Mesodermal cell (in vitro differentiated cells): ENCODE data around the gene LDLRAD4.

ENCODE experiments used
- H3K27ac ChIP-seq: 2 replicates; pipeline ENCODE4 v1.7.0; 2013; ENCODE audit warnings: mild to moderate bottlenecking, low read depth, low read length, moderate library complexity; ENCODE audit not compliant: severe bottlenecking
- H3K36me3 ChIP-seq: 2 replicates; pipeline ENCODE4 v1.7.1; 2013; ENCODE audit warnings: mild to moderate bottlenecking, low read length, moderate library complexity; ENCODE audit not compliant: control insufficient read depth, insufficient read depth
- H3K4me1 ChIP-seq: one replicate; pipeline ENCODE4 v1.7.1; 2013; ENCODE audit warnings: mild to moderate bottlenecking, low read length; ENCODE audit not compliant: insufficient read depth, control insufficient read depth, poor library complexity, severe bottlenecking
- H3K4me3 ChIP-seq: 2 replicates; pipeline ENCODE4 v1.7.0; 2013; ENCODE audit warnings: low read length, control low read depth, mild to moderate bottlenecking; ENCODE audit not compliant: insufficient read depth, poor library complexity, severe bottlenecking; ENCODE audit errors: extremely low read depth
- H3K9me3 ChIP-seq: 2 replicates; pipeline ENCODE4 v1.7.1; 2013; ENCODE audit warnings: mild to moderate bottlenecking, low read length, moderate library complexity; ENCODE audit not compliant: control insufficient read depth
- WGBS, 2 experiments: methylation state at CpG; one replicate each; pipeline ENCODE4 v1.1.5; 2013; ENCODE audit warnings: missing lambda C conversion rate in 2 of 2; ENCODE audit not compliant: insufficient coverage in 2 of 2; 5-methylcytosine and 5-hydroxymethylcytosine counted together

Gene LDLRAD4

DNA sequence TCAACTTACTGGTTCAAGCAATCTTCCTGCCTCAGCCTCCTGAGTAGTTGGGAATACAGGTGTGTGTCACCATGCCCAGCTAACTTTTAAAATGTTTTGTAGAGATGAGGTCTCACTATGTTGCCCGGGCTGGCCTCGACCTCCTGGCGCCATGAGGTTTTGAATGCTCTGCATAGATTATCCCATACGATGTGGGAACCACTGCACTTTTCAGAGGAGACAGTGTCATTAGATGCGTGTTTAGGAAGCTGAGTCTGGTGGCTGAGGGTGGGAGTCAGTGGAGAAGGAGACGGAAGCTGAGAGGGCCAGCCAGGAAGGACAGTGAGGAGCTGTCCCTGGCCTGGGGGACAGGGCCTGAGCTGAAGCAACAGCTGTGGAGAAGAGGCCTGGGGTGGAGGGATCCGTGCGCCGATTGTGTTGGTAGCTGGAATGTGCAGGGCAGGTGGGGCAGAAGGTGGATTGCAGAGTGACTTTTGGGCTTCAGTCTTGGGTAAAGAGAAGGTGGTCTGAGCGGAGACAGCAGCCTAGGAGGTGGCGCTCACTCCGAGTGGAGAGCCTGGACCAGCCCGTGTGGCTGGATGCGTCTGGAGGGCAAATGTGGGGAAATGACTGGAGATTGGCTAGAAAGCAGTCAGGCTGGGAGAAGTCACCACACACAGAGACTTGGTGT lies 68.0 kb downstream of the LDLRAD4 start:
- H3K9me3 ChIP-seq: no peaks in the 10 kb centered on the region
- H3K4me1 ChIP-seq: peaks cover 4% of the 10 kb centered on the region
- no peak overlapping the region for H3K4me3 ChIP-seq
- H3K27ac ChIP-seq: no peak overlapping the region
- H3K36me3 ChIP-seq: no peaks in the 10 kb centered on the region
- 94 to 95% methylated on average over 14 of the region's 14 CpGs for WGBS, 2 experiments

DNA sequence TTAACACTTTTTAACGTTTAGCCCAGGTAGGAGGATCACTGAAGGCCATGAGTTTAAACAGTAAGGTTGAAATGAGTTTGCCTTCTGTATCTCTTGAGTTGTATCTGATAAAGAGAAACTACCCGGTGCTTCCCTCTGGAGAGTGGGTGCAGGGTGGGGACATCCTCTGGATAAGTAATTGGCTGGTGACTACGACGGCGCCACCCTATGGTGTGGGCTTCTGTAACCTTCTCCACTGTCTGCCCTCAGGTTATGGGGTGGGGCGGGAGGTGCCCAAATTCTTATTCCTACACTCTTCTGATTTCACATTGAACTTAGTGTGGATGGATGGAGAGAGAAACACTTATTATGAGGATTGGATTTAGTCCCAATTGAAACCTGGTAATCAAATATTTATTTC lies 68.8 kb downstream of the LDLRAD4 start:
- WGBS, 2 experiments: 89% methylated on average over 1 to 2 of the region's 6 CpGs
- Histone ChIP-seq H3K9me3 (no peaks in the 10 kb centered on the region), H3K36me3 (no peaks in the 10 kb centered on the region), H3K27ac (no peak overlapping the region), H3K4me1 (peaks cover 4% of the 10 kb centered on the region), H3K4me3 (no peak overlapping the region)

DNA sequence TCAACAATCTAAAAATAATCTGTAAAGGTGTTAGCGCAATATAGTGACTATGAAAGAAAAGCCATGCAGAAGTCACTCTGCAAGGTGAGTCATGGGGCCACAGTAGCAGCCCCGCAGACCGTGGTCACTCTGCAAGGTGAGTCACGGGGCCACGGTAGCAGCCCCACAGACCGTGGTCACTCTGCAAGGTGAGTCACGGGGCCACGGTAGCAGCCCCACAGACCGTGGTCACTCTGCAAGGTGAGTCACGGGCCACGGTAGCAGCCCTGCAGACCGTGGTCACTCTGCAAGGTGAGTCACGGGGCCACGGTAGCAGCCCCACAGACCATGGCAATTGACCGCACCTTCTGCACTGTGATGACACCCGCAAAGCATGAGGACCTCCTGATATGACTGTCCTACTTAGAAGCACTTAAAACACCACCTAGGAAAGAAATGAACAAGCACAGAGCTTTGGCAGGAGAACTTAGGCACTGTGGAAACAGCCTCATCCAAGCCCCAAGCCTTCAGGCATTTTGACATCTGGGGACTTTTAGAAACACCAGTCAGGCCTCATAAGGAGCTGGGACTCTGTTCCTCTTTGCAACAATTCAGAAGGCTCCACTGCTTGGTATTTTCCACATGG lies 70.1 kb downstream of the LDLRAD4 start:
- Histone ChIP-seq H3K4me1 (peaks cover 7% of the 10 kb centered on the region), H3K27ac (no peak overlapping the region), H3K9me3 (no peaks in the 10 kb centered on the region), H3K4me3 (no peak overlapping the region), H3K36me3 (no peaks in the 10 kb centered on the region)
- 85 to 87% methylated on average over 11 of the region's 16 CpGs for WGBS, 2 experiments

DNA sequence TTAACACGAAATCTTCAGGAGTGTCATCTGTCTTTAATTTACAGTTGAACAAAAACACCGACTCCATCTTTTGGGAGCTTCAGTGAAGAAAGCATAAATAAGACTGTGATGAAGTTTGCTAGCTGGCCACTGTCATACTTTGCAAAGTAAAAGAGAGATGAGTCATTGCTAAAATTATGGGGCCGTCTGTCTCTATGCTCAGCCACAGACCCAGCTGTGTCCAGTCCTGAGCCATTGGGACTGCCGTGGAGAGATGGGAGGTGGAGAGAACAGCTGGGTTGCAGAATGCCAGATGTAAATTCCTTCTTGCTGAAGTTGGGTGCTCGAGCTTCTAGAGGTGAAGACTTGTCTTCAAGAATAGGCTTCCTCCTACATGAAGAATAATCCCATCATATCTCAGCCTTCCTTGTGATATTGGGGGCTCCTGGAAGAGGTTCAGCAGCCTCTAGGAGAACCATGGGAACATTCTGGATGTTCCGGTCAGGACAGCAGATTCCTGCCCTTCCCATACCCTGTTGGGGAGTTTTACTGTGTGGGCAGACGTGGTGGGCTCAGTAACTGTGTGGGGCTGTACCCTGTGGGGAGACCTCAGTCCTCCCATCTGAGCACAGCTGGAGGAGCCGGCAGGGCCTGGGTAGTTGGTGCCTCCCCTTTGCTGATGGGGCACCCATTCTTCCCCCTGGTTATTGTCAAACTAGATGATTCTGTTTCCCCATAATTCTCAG lies 71.1 kb downstream of the LDLRAD4 start:
- WGBS, 2 experiments: 80 to 95% methylated on average over 4 to 5 of the region's 8 CpGs
- Histone ChIP-seq H3K27ac (no peak overlapping the region), H3K9me3 (no peaks in the 10 kb centered on the region), H3K36me3 (no peaks in the 10 kb centered on the region), H3K4me1 (peaks cover 11% of the 10 kb centered on the region), H3K4me3 (no peak overlapping the region)

DNA sequence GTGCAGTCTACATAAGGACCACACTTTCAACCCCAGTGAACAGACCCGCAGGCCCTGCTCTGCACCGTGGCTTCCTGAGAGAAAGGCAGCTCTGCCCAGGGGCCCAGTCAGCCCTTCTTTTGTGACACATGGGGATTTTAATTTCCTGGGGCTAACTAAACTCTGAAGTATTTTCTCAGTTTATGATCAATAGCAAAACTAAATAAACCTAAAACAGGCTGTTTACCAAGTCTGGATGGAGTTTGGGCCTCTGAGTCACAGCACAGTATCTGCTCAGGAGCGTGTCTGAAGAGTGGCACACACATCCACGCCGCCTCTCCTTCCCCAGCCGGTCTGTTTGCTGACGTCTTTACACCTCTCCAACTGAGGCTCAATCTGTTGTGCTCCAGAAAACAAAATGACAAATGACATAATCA lies 72.3 kb downstream of the LDLRAD4 start:
- Histone ChIP-seq H3K9me3 (no peaks in the 10 kb centered on the region), H3K27ac (no peak overlapping the region), H3K36me3 (no peaks in the 10 kb centered on the region), H3K4me3 (no peak overlapping the region), H3K4me1 (peaks cover 11% of the 10 kb centered on the region)
- WGBS, 2 experiments: 96 to 98% methylated on average over 5 to 7 of the region's 7 CpGs

DNA sequence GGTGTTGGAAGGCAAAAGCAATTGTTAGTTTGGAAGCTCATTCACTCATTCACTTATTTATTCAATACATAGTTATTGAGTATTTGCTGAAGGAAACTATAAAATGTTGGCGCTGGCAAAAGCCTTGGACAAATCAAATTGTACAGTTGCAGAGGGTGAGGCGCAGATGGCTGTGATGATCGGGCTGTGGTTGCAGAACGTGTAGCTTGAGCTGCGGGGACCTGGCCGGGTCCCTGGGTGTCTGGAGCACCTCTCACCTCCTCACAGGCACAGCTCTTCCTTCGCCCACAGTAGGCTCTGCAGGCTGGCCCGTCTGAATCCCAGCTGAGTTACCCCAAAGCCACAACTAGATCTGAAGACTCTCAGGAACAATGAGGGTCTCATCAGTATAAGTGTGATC lies 72.7 kb downstream of the LDLRAD4 start:
- Histone ChIP-seq H3K27ac (no peak overlapping the region), H3K9me3 (no peaks in the 10 kb centered on the region)

DNA sequence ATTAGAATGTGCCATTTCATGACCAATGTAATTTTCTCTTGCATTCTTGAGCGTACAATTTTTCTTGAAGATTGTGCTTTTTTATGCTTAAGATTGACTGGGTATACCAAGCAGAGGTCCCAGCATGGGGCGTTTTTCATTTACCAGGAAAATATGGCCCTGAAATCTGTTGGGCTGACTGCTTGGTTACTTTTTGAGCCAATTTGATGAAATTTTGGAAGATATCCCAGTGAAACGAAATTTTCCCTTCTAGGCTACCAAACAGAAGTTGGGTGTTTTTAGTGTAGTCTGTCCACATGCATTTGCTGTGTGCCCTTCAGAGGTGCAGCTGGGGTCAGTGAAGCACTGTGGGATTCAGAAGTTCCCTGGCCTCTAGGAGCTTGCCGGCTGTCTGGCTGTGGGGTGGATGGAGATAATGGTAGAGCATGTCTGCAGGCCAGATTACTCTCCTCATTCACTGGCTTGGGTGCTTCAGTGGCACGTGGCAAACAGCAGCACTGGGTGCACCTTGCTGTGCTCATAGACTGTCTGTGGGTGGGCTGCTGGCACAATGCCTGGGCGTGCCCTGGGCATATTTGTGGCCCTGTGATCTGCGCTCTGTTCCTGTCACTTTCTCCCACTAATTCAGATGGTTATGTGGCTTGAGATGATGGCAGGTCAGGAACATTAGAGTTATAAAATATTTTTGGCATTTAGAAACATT lies 73.3 kb downstream of the LDLRAD4 start:
- WGBS, 2 experiments: 82 to 85% methylated on average over 4 to 5 of the region's 7 CpGs
- H3K27ac ChIP-seq: no peak overlapping the region
- H3K36me3 ChIP-seq: no peaks in the 10 kb centered on the region
- no peak overlapping the region for H3K4me3 ChIP-seq
- H3K4me1 ChIP-seq: peaks cover 11% of the 10 kb centered on the region
- H3K9me3 ChIP-seq: no peaks in the 10 kb centered on the region

More for the DNA sequence above, 72.7 kb downstream of the LDLRAD4 start:
- no peak overlapping the region for H3K4me3 ChIP-seq
- H3K4me1 ChIP-seq: peaks cover 11% of the 10 kb centered on the region
- H3K36me3 ChIP-seq: no peaks in the 10 kb centered on the region
- 94 to 98% methylated on average over 8 of the region's 8 CpGs for WGBS, 2 experiments

DNA sequence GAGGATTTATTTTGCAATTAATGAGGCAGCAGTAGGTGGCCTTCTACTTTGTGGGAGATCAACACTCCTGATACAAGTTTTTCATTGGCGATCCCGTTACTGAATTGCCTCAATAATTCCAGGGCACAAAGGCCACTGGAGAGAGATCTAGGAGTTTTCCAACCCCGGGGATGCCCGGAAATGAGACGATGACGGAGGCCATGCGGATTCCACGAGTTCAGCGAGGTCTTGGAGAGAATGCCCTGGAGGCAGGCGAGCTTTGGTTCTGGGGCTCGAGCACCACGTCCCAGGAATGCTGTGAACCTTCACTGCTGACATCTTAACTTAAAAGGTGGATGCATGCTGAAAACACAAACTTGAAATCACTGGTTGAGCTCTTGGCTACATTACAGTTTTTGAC lies 74.2 kb downstream of the LDLRAD4 start:
- 72 to 83% methylated on average over 12 of the region's 12 CpGs for WGBS, 2 experiments
- Histone ChIP-seq H3K36me3 (no peaks in the 10 kb centered on the region), H3K4me1 (peaks cover 11% of the 10 kb centered on the region), H3K27ac (no peak overlapping the region), H3K9me3 (no peaks in the 10 kb centered on the region), H3K4me3 (no peak overlapping the region)

DNA sequence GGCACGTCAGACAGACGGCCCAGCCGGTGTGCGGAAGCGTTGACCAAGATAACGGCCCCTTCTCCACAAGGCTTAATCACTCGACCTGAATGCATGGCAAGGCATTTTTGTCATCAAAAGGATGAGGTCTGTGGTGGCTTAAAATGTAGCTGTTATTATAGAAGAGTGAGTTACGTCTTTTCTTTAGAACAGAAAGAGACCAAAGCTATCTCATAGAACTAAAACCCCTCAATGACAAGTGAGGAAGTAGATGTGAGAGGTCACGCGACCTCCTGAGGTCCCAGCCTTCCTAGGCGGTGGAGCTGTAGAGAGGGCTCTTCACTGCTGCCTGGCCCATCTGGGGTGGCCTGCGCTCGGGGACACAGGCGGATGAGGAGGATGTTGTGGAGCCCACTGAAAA lies 75.7 kb downstream of the LDLRAD4 start:
- Histone ChIP-seq H3K27ac (no peak overlapping the region), H3K4me1 (peaks cover 11% of the 10 kb centered on the region), H3K4me3 (no peak overlapping the region), H3K9me3 (no peaks in the 10 kb centered on the region), H3K36me3 (no peaks in the 10 kb centered on the region)
- WGBS, 2 experiments: 93 to 98% methylated on average over 9 to 10 of the region's 14 CpGs

DNA sequence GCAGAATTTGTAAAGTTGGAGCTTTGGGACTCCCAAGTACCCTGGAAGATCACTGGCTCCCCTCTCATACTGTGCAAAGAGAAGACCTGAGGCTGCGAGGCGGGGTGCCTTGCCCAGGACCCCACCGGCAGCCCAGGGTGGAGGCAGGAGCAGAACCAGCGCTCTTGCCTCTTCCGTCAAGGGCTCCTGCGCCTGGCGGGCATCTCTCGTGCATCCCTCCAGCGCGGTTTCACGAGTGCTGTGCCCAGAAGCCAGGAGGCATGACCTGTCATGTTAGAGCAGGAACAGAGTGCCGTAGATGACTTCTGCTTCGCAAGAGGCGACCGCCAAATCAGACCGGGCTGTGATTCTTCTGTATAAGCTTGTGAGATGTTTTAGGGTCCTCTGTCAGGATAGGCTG lies 77.3 kb downstream of the LDLRAD4 start:
- H3K36me3 ChIP-seq: no peaks in the 10 kb centered on the region
- no peaks in the 10 kb centered on the region for H3K9me3 ChIP-seq
- H3K4me1 ChIP-seq: peaks cover 6% of the 10 kb centered on the region
- no peak overlapping the region for H3K4me3 ChIP-seq
- 85 to 93% methylated on average over 11 to 16 of the region's 16 CpGs for WGBS, 2 experiments
- no peak overlapping the region for H3K27ac ChIP-seq
